HG03571 (cell line): ENCODE data around the gene THAP9.

Experiments used
- ATAC-seq: cut with Tn5 transposase; IDR thresholded peaks from one replicate; pipeline ENCODE4 v1.9.1; 2021; ENCODE audit not compliant: unreplicated experiment

THAP9 gene

GRCh38 chr4:82954212-82954611 is 53.7 kb downstream of the THAP9 start:
- ATAC-seq, result no peak

- no peak for ATAC-seq
These were observed 56.5 kb downstream of the THAP9 start for GRCh38 chr4:82957045-82957444.

GRCh38 chr4:82965763-82966162 is 65.2 kb downstream of the THAP9 start:
- no peak for ATAC-seq

GRCh38 chr4:82968972-82969371 is 68.4 kb downstream of the THAP9 start:
- ATAC-seq, result no peak

GRCh38 chr4:82969414-82969813 is 68.9 kb downstream of the THAP9 start:
- no peak for ATAC-seq
